GM13977 (cell line): ENCODE measurements around the gene LAMB3.

Experiments used
- DNase-seq: peaks from one replicate; pipeline ENCODE4 v3.0.0; 2012; ENCODE audit warnings: low spot score
- CTCF ChIP-seq: IDR thresholded peaks from 2 replicates; pipeline ENCODE4 v1.5.1; 2012; ENCODE audit warnings: mild to moderate bottlenecking, control low read depth; ENCODE audit not compliant: insufficient read depth; ENCODE audit errors: extremely low read depth, missing control alignments
- in situ Hi-C: fragments of 300-500 bp; cut with MboI; formaldehyde crosslinking; loops from one replicate; pipeline ENCODE4 v1.12.0; 2022; ENCODE audit warnings: low sequenced_read_pairs, low pct_unique_long_range_greater_than_20kb, mixed read lengths, inconsistent platforms; ENCODE audit not compliant: unreplicated experiment

The LAMB3 gene

GRCh38 chr1:209624558-209625549, 27.4 kb downstream of the LAMB3 start:
- DNase-seq = no peak
- in situ Hi-C loops = no loop called here
- no peak for TF ChIP-seq CTCF

DNA sequence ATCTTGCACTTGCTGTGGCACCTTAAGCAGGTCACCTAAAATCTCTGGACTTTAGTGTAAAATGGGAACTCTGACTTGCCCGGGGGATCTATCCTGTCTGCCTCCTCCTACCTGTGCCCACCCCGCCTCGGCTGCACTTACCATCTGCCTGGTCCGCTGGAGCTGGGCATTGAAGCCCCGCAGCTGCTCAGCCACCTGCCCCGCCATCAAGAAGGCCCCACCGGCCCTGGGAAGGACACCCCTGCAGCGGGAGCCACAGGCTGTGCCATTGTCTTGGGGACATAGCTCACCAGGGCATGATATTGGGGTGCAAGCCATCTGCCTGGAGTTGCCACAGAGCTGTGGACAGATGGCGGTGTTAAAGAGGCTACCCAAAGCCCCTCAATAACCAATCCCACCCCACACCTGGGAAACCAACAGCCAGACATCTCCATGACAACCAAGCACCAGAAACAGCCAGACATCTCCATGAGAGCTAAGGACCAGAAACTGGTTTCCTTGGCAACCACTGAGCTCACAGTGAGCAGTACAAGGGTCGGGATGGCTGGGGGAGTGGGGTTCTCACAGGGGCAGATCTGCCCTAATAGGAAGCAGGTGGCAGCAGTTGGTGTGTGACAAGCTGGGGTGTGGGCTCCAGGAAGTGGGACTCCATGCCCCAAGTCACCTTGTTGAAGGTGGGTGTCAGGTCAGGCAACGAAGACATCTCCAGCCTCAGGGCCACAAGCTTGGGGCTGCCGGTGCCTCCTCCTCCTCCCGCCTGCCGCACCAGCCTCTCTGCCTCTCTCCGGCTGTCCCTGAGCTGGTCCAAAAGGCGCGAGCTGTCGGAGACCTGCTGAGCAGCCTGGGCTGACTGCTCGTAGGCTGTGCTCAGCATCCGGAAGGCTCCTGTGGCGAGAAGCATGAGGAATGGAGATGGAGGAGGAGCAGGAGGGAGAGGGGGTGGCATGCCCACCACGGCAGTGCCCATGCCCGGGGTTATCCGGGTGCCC, 29.1 kb downstream of the LAMB3 start:
- in situ Hi-C loops = no loop called here
- DNase-seq = no peak
- no peak for TF ChIP-seq CTCF

DNA sequence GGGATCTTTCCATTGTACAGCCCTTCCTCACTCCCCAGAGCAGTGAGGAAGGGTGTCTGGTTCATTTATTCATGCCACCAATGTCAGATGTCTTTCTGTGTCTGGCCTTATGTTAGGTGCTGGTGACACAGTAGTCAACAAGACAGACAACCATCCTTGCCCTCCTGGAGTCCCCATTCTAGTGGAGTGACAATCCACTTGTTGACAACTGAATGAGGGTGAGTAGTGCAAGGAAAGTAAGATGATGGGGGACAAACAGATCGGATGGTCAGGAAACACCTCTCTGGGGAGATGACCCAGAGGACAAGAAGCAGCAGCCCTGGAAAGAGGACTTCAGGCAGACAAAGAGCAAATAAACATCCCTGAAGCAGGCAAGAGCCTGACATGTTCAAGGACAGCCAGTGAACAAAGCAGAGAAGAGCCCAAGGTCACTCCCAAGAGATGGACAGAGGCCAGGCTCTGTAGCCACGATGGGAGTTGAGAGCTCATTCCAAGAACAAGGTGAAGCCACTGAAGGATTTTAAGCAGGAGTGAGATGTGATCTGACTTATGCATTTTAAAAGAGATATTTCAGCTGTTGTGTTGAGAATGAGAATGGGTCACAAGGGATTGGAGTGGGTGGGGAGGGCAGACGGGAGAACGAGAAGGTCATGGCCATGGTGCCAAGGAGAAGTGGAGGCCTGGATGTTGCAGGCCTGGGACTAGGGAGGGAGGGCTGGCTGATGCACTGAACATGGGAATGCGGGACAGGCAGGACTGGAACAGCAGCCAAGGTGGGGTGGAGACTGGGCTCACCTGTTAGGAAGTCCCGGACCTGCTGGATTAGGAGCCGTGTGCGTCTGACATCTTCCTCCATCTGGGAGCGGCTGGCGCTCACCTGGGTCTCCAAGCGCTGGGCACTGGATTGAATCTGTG, 30.2 kb downstream of the LAMB3 start:
- in situ Hi-C loops = no loop called here
- DNase-seq = no peak
- no peak for TF ChIP-seq CTCF

- no peak for DNase-seq
- no peak for TF ChIP-seq CTCF
- in situ Hi-C loops = no loop called here
Measured at GRCh38 chr1:209621286-209621685, 30.9 kb downstream of the LAMB3 start.

DNA sequence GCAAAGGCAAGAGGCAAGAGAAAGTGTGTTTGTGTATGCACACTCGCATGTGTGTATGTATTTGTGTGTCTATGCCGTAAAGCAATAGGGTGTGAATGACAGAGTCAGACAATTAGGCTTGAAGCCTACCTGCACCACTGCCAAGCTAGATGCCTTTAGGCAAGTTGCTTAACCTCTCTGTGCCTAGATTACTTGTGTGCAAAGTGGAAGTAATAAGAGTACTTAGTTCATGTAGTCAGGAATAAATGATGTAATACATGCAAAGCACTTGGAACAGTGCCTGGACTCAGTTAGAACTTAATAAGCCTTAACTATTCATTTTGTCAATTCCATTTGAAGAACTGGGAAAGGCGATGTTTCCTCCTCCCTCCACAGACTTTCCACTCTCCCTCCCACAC, 31.7 kb downstream of the LAMB3 start:
- TF ChIP-seq CTCF = no peak
- in situ Hi-C loops = no loop called here
- DNase-seq = no peak
